Type B pancreatic cell (in vitro differentiated cells): Measurements from ENCODE around the gene RPL15. TPM values are rescaled to one million over a fixed set of nuclear protein-coding genes. Genes with fewer than 3 reads are reported as not detected.
A peak's percentile ranks its signal among the peaks of the same experiment; 100 is the strongest.
"Not testable (repeated sequence)": the region's sequence is repeated elsewhere in the genome, so short reads cannot be mapped to it uniquely, and the experiment has no call there.

ENCODE experiments used
- DNase-seq: peaks from one replicate; pipeline ENCODE4 v3.0.0; 2021; ENCODE audit warnings: mixed read lengths; ENCODE audit not compliant: unreplicated experiment; ENCODE audit errors: extremely low spot score
- H3K27ac Mint-ChIP-seq: 2 replicates; pipeline ENCODE4 v1.8.0; 2021; ENCODE audit warnings: mild to moderate bottlenecking, mixed read lengths
- H3K27me3 Mint-ChIP-seq: 2 replicates; pipeline ENCODE4 v1.8.0; 2021; ENCODE audit warnings: mixed read lengths
- H3K36me3 Mint-ChIP-seq: 2 replicates; pipeline ENCODE4 v1.8.0; 2021; ENCODE audit warnings: mixed read lengths
- H3K4me1 Mint-ChIP-seq: one replicate; pipeline ENCODE4 v1.8.0; 2021; ENCODE audit warnings: mixed read lengths; ENCODE audit not compliant: unreplicated experiment
- H3K4me3 Mint-ChIP-seq: 2 replicates; pipeline ENCODE4 v1.8.0; 2021; ENCODE audit warnings: mild to moderate bottlenecking, mixed read lengths
- H3K9me3 Mint-ChIP-seq: 2 replicates; pipeline ENCODE4 v1.8.0; 2021; ENCODE audit warnings: mixed read lengths
- CTCF ChIP-seq: fragments of 200-600 bp; sonication (generic); conservative IDR thresholded peaks from 2 replicates; pipeline ENCODE4 v1.5.0; 2021; ENCODE audit warnings: antibody characterized with exemption, mild to moderate bottlenecking
- total RNA-seq: library from RNA; stranded (reverse); gene quantifications from 2 replicates; pipeline ENCODE4 v1.2.1, GENCODE V29; 2021; ENCODE audit warnings: low replicate concordance

RPL15 gene
- total RNA-seq, 1 donor from 2014 or later, result 2,257 TPM

- Mint-ChIP-seq H3K4me1 (peaks cover 36% of the 10 kb centered on the region), H3K27me3 (no peaks in the 10 kb centered on the region), H3K4me3 (peak overlapping the region; percentile 99), H3K36me3 (peaks cover 42% of the 10 kb centered on the region), H3K9me3 (no peaks in the 10 kb centered on the region), H3K27ac (peak overlapping the region; percentile 98)
- no peak for TF ChIP-seq CTCF
- DNase-seq, result no peak
Measured at GRCh38 chr3:23916152-23916885, 613 bp upstream of the RPL15 start.

- H3K9me3 Mint-ChIP-seq, H3K27me3 Mint-ChIP-seq, DNase-seq: not testable (repeated sequence)
- H3K36me3 Mint-ChIP-seq, result peaks cover 40% of the 10 kb centered on the region
- H3K27ac Mint-ChIP-seq, result peak overlapping the region; percentile 98
- peak overlapping the region; percentile 99 for H3K4me3 Mint-ChIP-seq
- H3K4me1 Mint-ChIP-seq, result peaks cover 36% of the 10 kb centered on the region
Measured at GRCh38 chr3:23917679-23918303, 859 bp downstream of the RPL15 start.

- Mint-ChIP-seq H3K4me1 (peaks cover 36% of the 10 kb centered on the region), H3K36me3 (peaks cover 40% of the 10 kb centered on the region)
- not testable (repeated sequence) for H3K9me3 Mint-ChIP-seq
Measured at GRCh38 chr3:23918331-23918730, 1.4 kb downstream of the RPL15 start.

GRCh38 chr3:23919628-23920027 is 2.7 kb downstream of the RPL15 start:
- Mint-ChIP-seq H3K9me3 (no peaks in the 10 kb centered on the region), H3K36me3 (peaks cover 40% of the 10 kb centered on the region), H3K4me3 (peak overlapping the region; percentile 70), H3K27me3 (no peaks in the 10 kb centered on the region), H3K4me1 (peaks cover 34% of the 10 kb centered on the region), H3K27ac (no peak overlapping the region)
- no peak for DNase-seq
- TF ChIP-seq CTCF, result no peak

More at GRCh38 chr3:23918331-23918730, 1.4 kb downstream of the RPL15 start:
- DNase-seq, H3K27me3 Mint-ChIP-seq: not testable (repeated sequence)
- H3K4me3 Mint-ChIP-seq, result peak overlapping the region; percentile 99
- H3K27ac Mint-ChIP-seq, result peak overlapping the region; percentile 98

- H3K27ac Mint-ChIP-seq, result peak overlapping the region; percentile 48
- peaks cover 28% of the 10 kb centered on the region for H3K4me1 Mint-ChIP-seq
Measured at GRCh38 chr3:23920151-23920655, 3.3 kb downstream of the RPL15 start.

GRCh38 chr3:23921052-23921511 is 4.2 kb downstream of the RPL15 start:
- DNase-seq, result no peak
- Mint-ChIP-seq H3K27me3 (no peaks in the 10 kb centered on the region), H3K9me3 (no peaks in the 10 kb centered on the region), H3K4me3 (peak overlapping the region; percentile 17), H3K27ac (no peak overlapping the region), H3K4me1 (peaks cover 21% of the 10 kb centered on the region), H3K36me3 (peaks cover 40% of the 10 kb centered on the region)
- no peak for TF ChIP-seq CTCF

More at GRCh38 chr3:23920151-23920655, 3.3 kb downstream of the RPL15 start:
- Mint-ChIP-seq H3K4me3 (peak overlapping the region; percentile 70), H3K36me3 (peaks cover 40% of the 10 kb centered on the region), H3K27me3 (no peaks in the 10 kb centered on the region), H3K9me3 (no peaks in the 10 kb centered on the region)
- no peak for TF ChIP-seq CTCF
- DNase-seq, result no peak
